Adrenal gland (tissue), 12 donors: ENCODE data around the gene GATA5. TPM values are rescaled to one million over a fixed set of nuclear protein-coding genes. Genes with fewer than 3 reads are reported as not detected.

Source experiments
- DNase-seq, 7 donors: peaks; one replicate each; pipeline ENCODE4 v3.0.0-alpha.2; 2019 to 2020
- H3K27ac ChIP-seq, 5 donors: fragments of 200-600 bp; sonication (generic) in 4 of 5; 1 replicate in 3 of 5; 2 replicates in 2 of 5; pipeline versions ENCODE4 v1.5.1 to v1.8.0; 2016 to 2020; ENCODE audit warnings: mild to moderate bottlenecking in 1 of 5
- H3K27me3 ChIP-seq: fragments of 200-600 bp; 2 replicates; pipeline ENCODE4 v1.8.0; 2021
- H3K36me3 ChIP-seq, 2 donors: fragments of 200-600 bp; replicated peaks in 1 of 2; 1 replicate in 1 of 2; 2 replicates in 1 of 2; pipeline versions ENCODE4 v1.5.1 to v1.8.0; 2018 to 2022
- H3K4me1 ChIP-seq, 2 donors: fragments of 200-600 bp; replicated peaks in 1 of 2; 1 replicate in 1 of 2; 2 replicates in 1 of 2; pipeline versions ENCODE4 v1.5.1 to v1.8.0; 2018 to 2021
- H3K4me3 ChIP-seq, 4 donors: fragments of 200-600 bp; sonication (generic) in 3 of 4; one replicate each; pipeline ENCODE4 v1.5.1; 2016 to 2018
- H3K9me3 ChIP-seq, 3 donors: fragments of 200-600 bp; sonication (generic) in 1 of 3; replicated peaks in 1 of 3; 1 replicate in 2 of 3; 2 replicates in 1 of 3; pipeline versions ENCODE4 v1.5.1 to v1.8.0; 2016 to 2021
- POLR2A ChIP-seq, 2 donors: fragments of 450-650 bp; IDR thresholded peaks; one replicate each; pipeline ENCODE4 v1.6.1; 2017; ENCODE audit warnings: antibody characterized with exemption in 2 of 2, mild to moderate bottlenecking in 2 of 2, moderate library complexity in 1 of 2
- WGBS, 4 donors: extraction: QIAGEN DNeasy Blood & Tissue Kit in 2 of 4; methylation state at CpG; one replicate each; pipeline versions ENCODE4 v1.1.5 to v1.1.7; 2013 to 2017; 5-methylcytosine and 5-hydroxymethylcytosine counted together
- intact Hi-C, 2 donors: fragments of 100-400 bp; cut with DNase I; formaldehyde crosslinking; loops; one replicate each; pipeline versions ENCODE4 v1.14.1 to v1.15.0; 2022 to 2023
- polyA plus RNA-seq, 3 donors: library from polyadenylated mRNA; stranded (reverse); fragments of 200-250 nt in 2 of 3; fragments of 350-450 nt in 1 of 3; fragmentation: Illumina TruSeq in 1 of 3; extraction: RNeasy Lipid Tissue Mini Kit (QIAGEN cat#74804) in 1 of 3; gene quantifications; one replicate each; pipeline ENCODE4 v1.2.3, GENCODE V29; 2013 to 2014
- total RNA-seq, 9 donors: library from RNA; depleted of rRNA in 4 of 9; stranded (reverse); fragments of >200 nt in 4 of 9; fragments of 120-200 nt in 1 of 9; fragmentation: NEBNext Ultra II Directional in 1 of 9; extraction: Animal tissue kit (Norgen Biotek cat#: 25700) in 1 of 9; gene quantifications; one replicate each; pipeline versions ENCODE4 v1.1.0 to v1.2.4, GENCODE V29; 2013 to 2023
- TF ChIP-seq, protein P1 (sequence below), 6 experiments: fragments of 450-650 bp in 4 of 6; fragments of 200-600 bp in 2 of 6; sonication (generic) in 1 of 6; IDR thresholded peaks; 1 replicate in 5 of 6; 2 replicates in 1 of 6; pipeline versions ENCODE4 v1.5.1 to v1.8.0; 2016 to 2021; ENCODE audit warnings: antibody characterized with exemption in 6 of 6, mild to moderate bottlenecking in 2 of 6, moderate library complexity in 1 of 6
- donor health status: healthy with polysubstance abuse.
- donor health status: Bipolar disorder and iron deficiency.
- donor health status: DM: yes; HTN: yes; CAD: no.
- donor health status: DM: no; HTN: no; CAD: no.
- donor health status: DM: no; HTN: no; CAD: no.
- donor health status: DM: yes; HTN: yes; CAD: no.

Gene GATA5
- total and polyA plus RNA-seq, 12 donors: 0.67 to 12.0 (median 5.7) TPM

- Histone ChIP-seq H3K27me3 (peaks cover 26% of the 10 kb centered on the region), H3K27ac (no peak overlapping the region), H3K4me3 (no peak overlapping the region), H3K4me1 (no peaks in the 10 kb centered on the region), H3K36me3 (no peaks in the 10 kb centered on the region), H3K9me3 (no peaks in the 10 kb centered on the region)
- no peak for DNase-seq
- TF ChIP-seq POLR2A (IDR thresholded peaks at IDR 0.05): no peak
- TF ChIP-seq, protein P1, sequence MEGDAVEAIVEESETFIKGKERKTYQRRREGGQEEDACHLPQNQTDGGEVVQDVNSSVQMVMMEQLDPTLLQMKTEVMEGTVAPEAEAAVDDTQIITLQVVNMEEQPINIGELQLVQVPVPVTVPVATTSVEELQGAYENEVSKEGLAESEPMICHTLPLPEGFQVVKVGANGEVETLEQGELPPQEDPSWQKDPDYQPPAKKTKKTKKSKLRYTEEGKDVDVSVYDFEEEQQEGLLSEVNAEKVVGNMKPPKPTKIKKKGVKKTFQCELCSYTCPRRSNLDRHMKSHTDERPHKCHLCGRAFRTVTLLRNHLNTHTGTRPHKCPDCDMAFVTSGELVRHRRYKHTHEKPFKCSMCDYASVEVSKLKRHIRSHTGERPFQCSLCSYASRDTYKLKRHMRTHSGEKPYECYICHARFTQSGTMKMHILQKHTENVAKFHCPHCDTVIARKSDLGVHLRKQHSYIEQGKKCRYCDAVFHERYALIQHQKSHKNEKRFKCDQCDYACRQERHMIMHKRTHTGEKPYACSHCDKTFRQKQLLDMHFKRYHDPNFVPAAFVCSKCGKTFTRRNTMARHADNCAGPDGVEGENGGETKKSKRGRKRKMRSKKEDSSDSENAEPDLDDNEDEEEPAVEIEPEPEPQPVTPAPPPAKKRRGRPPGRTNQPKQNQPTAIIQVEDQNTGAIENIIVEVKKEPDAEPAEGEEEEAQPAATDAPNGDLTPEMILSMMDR (IDR thresholded peaks at IDR 0.05): no peak
- 83 to 92% (median 88%) methylated on average over 12 to 16 of the region's 16 CpGs for WGBS, 4 donors
- intact Hi-C loops: no loop called here
Measured at GRCh38 chr20:62515280-62515679, 39.5 kb upstream of the GATA5 start.

GRCh38 chr20:62513991-62514390, 38.2 kb upstream of the GATA5 start:
- 76 to 91% (median 85%) methylated on average over 10 to 14 of the region's 14 CpGs for WGBS, 4 donors
- no peaks in the 10 kb centered on the region for H3K4me1 ChIP-seq
- intact Hi-C loops: no loop called here
- H3K36me3 ChIP-seq: no peaks in the 10 kb centered on the region
- no peak overlapping the region for H3K27ac ChIP-seq
- peaks cover 26% of the 10 kb centered on the region for H3K27me3 ChIP-seq
- DNase-seq: no peak
- TF ChIP-seq, protein P1 (IDR thresholded peaks at IDR 0.05): no peak
- no peak for TF ChIP-seq POLR2A (IDR thresholded peaks at IDR 0.05)
- no peak overlapping the region for H3K4me3 ChIP-seq
- no peaks in the 10 kb centered on the region for H3K9me3 ChIP-seq

DNA sequence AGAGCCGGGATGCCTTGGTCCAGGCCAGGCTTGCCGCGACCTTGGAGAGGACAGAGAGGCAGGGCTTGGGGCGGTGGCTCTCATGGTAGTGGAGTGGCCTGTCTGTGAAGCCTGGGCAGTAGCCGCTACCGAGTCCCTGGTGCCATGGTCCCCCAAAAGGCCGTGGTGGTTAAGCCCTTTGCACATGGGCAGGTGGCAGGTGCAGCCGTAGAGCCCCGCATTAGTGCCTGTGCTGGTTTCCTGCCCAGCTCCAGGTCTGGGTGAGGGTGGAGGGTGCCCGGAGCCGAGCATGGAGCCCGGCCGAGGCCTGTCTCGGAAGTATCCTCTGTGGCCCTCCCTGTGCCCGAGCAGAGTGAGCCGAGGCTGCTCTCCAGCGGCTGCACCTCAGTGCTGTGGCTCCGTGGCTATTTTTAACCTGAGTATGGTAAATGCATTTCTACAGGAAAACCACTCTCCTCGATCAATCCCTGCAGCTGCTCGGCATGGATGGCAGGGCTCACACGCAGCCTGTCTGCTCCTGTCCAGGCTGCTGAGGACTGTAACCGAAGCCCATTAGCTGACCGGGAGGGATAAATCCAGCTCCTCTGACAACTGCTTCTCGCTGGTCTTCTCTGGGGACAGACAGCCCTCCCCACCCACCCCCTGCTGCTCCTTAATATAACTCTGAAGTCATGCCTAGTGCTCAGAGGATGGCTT, 36.3 kb upstream of the GATA5 start:
- 49 to 84% (median 60%) methylated on average over 10 to 24 of the region's 24 CpGs for WGBS, 4 donors
- DNase-seq: no peak

DNA sequence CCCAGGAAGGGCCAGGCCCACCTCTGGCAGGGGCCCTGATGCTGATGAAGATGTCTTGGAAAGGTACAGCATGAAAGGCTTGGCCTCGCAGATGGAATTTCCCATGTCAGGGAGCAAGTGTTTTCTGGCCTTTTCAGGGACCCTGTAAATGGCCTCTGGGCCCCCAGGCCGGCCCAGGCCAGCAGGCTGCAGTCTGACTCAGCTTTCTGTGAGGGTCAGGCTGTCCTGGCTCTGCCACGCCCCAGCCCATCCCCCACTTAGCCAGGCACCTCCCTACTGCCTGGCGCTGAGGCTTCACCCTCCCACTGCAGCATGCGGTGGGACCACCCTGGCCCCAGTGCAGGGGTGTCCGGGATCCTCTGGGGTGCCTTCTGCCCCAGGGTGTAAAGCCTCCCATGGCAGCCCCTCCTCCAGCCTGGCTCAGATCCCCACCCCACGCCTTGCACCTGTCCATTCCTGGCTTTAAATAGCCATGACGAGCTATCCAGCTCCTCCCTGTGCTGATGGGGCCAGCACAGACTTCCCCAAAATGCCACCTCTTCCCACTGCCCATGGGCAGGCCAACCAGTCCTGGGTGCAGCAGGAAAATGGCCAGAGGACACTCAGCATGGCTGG, 35.6 kb upstream of the GATA5 start:
- H3K27me3 ChIP-seq: peaks cover 20% of the 10 kb centered on the region
- no peak overlapping the region for H3K27ac ChIP-seq
- TF ChIP-seq POLR2A (IDR thresholded peaks at IDR 0.05): no peak
- TF ChIP-seq, protein P1 (IDR thresholded peaks at IDR 0.05): no peak
- WGBS, 4 donors: 60 to 80% (median 63%) methylated on average over 1 to 8 of the region's 8 CpGs
- no peaks in the 10 kb centered on the region for H3K36me3 ChIP-seq
- no peak overlapping the region for H3K4me3 ChIP-seq
- H3K9me3 ChIP-seq: no peaks in the 10 kb centered on the region
- H3K4me1 ChIP-seq: no peaks in the 10 kb centered on the region
- DNase-seq: no peak
- intact Hi-C loops: no loop called here

More for the DNA sequence above, 36.3 kb upstream of the GATA5 start:
- Histone ChIP-seq H3K27me3 (peaks cover 23% of the 10 kb centered on the region), H3K4me1 (no peaks in the 10 kb centered on the region), H3K36me3 (no peaks in the 10 kb centered on the region), H3K9me3 (no peaks in the 10 kb centered on the region), H3K27ac (no peak overlapping the region), H3K4me3 (no peak overlapping the region)
- intact Hi-C loops: no loop called here
- no peak for TF ChIP-seq POLR2A (IDR thresholded peaks at IDR 0.05)
- TF ChIP-seq, protein P1 (IDR thresholded peaks at IDR 0.05): no peak
